GM13976 (cell line): ENCODE results near the gene SYDE1.

Experiments used
- DNase-seq: peaks from one replicate; pipeline ENCODE4 v3.0.0; 2012; ENCODE audit warnings: low spot score
- CTCF ChIP-seq: IDR thresholded peaks from 2 replicates; pipeline ENCODE4 v1.5.1; 2012; ENCODE audit warnings: borderline replicate concordance, mild to moderate bottlenecking; ENCODE audit not compliant: insufficient read depth; ENCODE audit errors: extremely low read depth, missing control alignments, control extremely low read depth
- in situ Hi-C: fragments of 300-500 bp; cut with MboI; formaldehyde crosslinking; loops from one replicate; pipeline ENCODE4 v1.12.0; 2022; ENCODE audit warnings: low sequenced_read_pairs, mixed read lengths, inconsistent platforms; ENCODE audit not compliant: unreplicated experiment

Gene SYDE1

DNA sequence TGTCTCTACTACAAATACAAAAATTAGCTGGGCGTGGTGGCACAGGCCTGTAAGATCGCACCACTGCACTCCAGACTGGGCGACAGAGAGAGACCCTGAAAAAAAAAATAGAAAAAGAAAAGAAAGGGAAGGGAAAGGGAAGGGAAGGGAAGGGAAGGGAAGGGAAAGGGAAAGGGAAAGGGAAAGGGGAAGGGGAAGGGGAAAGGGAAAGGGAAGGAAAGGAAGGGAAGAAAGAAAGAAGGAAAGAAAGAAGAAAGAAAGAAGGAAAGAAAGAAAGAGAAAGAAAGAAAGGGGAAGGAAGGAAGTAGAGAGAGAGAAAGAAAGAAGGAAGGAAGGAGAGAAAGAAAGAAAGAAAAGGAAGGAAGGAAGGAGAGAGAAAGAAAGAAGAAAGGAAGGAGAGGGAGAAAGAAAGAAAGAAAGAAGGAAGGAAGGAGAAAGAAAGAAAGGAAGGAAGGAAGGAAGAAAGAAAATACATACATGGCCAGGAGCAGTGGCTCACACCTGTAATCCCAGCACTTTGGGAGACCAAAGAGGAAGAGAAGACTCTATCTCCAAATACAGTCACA lies 8.1 kb upstream of the SYDE1 start:
- no peak for DNase-seq
- no peak for TF ChIP-seq CTCF
- in situ Hi-C loops = no loop called here

GRCh38 chr19:15101479-15102082 lies 5.6 kb upstream of the SYDE1 start:
- peak; percentile 54 for DNase-seq
- TF ChIP-seq CTCF = peak; percentile 48
- in situ Hi-C loops = loop anchor here (25.0 kb wide), 1 partner anchor 539 kb away; the partner anchor contains the start of gene NDUFB7

- no peak for TF ChIP-seq CTCF
- DNase-seq = no peak
- in situ Hi-C loops = loop anchor here (25.0 kb wide), 1 partner anchor 542 kb away; the partner anchor contains the start of gene NDUFB7
Measured at GRCh38 chr19:15104003-15104402, 3.2 kb upstream of the SYDE1 start.

DNA sequence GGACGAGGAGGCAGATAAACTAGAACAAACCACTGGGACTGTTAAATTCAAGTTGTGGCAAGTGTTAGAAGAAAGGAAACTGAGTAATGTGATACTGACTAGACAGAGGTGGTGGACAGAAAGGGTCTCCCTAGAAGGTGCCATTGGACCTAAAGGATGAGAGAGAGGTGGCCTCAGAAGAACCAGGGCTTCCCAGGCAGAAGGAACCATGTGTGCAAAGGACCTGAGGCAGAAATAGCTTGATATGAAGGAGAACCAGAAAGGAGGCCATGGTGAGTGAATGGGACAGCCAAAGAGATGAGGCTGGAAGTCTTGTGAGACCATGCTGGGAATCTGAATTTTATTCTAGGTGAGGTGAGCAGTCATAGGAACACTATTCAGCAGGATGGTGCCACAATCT lies 2.8 kb upstream of the SYDE1 start:
- no peak for DNase-seq
- in situ Hi-C loops = loop anchor here (25.0 kb wide), 1 partner anchor 542 kb away; the partner anchor contains the start of gene NDUFB7
- no peak for TF ChIP-seq CTCF

DNA sequence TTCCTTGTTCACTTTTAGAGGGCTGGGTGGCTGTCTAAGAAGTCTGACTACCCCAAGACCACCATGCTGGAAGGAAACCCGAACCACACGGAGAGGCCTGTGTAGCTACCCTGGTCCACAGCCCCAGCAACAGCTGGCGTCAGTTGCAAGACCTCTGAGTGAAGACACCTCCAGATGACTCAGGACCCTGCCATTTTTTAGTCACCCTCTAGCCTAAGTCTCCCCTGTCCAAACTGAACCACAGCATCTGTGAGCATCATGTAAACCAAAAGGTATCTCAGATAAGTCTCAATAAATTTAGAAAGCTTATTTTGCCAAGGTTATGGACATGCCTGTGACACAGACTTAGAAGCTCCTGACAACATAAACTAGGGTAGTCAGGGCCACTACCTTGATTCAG lies 2.2 kb upstream of the SYDE1 start:
- in situ Hi-C loops = loop anchor here (25.0 kb wide), 1 partner anchor 543 kb away; the partner anchor contains the start of gene NDUFB7
- no peak for TF ChIP-seq CTCF

DNA sequence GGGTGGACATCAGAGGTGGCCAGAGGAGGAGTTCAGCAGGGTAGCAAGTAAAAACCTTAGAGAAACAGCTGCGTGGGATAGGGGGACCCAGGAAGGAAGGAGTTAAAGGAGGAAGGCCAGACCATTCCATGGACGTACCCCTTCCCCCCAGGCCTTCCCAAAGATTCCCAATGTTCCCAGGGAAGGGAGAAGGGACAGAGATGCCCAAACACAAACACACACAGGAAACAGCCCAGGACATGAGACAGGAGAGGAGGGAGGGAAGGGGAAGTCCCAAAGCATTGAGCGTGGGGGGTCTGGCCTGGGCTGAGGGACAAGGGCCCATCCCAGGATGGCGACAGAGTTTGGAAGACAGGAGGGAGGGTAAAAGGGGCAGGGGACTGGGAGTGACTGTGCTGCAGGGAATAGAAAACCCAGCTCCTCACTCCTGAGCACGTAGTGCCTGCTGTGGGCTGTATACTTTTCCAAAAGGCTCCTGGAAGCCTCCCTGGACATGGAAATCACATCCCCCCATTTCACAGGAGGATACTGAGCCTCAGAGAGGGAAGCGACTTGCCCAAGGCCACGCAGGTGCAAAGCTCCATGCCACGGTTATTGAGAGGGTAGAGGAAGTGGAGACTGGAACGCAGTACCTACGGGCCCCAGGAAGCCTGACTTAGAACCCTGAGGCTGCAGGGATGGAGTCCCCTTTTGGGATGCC lies 1.1 kb downstream of the SYDE1 start:
- no peak for TF ChIP-seq CTCF
- no peak for DNase-seq
- in situ Hi-C loops = loop anchor here (25.0 kb wide), 1 partner anchor 546 kb away; the partner anchor contains the start of gene NDUFB7

More for the DNA sequence above, 2.2 kb upstream of the SYDE1 start:
- no peak for DNase-seq
